ENCODE data around the gene YWHAG. TPM values are rescaled to one million over a fixed set of nuclear protein-coding genes. Genes with fewer than 3 reads are reported as not detected.

The YWHAG gene
- total RNA-seq, 2 experiments from 2014 or later = 138 to 143 TPM

DNA sequence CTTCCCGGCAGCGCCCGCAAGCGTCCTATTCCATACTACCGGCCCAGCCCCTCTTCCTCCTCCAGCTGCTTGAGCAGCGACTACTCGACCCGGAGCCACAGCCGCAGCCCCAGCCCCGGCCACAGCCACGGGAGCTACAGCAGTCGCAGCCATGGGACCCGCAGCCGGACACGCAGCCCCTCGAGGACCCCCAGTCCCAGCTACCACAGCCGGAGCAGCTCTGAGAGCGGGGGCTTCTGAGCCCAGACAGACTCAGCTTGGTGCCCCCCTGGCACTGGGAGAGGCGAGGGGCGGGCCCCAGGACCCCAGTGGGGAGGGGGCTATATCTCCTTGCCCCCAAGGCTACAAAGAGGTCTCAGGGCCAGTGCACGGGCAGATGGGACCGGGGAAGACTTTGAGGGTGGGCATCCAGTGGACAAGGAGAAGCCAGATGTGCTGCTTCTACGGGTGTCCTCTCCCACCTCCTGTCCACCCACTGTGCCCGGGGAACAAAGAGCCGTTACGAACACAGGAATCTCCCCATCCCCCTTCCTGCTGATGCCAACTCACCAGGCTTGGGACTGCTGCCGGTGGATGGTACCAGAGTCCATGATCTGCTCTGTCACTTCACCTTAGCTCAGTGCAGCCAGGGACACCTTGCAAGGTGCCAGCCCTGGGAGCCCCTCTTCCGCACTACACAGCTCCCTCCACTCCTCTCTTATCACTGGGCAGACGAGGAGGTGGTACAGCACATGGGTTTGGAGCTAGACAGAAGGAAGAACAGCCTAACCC lies 73.0 kb downstream of the YWHAG start:
- TF ChIP-seq, protein P1, sequence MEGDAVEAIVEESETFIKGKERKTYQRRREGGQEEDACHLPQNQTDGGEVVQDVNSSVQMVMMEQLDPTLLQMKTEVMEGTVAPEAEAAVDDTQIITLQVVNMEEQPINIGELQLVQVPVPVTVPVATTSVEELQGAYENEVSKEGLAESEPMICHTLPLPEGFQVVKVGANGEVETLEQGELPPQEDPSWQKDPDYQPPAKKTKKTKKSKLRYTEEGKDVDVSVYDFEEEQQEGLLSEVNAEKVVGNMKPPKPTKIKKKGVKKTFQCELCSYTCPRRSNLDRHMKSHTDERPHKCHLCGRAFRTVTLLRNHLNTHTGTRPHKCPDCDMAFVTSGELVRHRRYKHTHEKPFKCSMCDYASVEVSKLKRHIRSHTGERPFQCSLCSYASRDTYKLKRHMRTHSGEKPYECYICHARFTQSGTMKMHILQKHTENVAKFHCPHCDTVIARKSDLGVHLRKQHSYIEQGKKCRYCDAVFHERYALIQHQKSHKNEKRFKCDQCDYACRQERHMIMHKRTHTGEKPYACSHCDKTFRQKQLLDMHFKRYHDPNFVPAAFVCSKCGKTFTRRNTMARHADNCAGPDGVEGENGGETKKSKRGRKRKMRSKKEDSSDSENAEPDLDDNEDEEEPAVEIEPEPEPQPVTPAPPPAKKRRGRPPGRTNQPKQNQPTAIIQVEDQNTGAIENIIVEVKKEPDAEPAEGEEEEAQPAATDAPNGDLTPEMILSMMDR (IDR thresholded peaks at IDR 0.05) = no peak
- H3K27ac Mint-ChIP-seq = no peak overlapping the region
- H3K4me1 Mint-ChIP-seq (ENCODE audit: low read depth) = peaks cover 9% of the 10 kb centered on the region
- H3K9me3 Mint-ChIP-seq = no peaks in the 10 kb centered on the region
- ChIA-PET POLR2A (interaction anchor here (1.3 kb wide), 1 partner anchor 12 kb away, joined by 4 read pairs; no protein-coding TSS in a partner anchor), CTCF (interaction anchor here (1.6 to 1.9 kb wide), 2 partner anchors 28 to 32 kb away, joined by 4 to 8 read pairs; no protein-coding TSS in a partner anchor)
- H3K36me3 Mint-ChIP-seq (ENCODE audit: low read depth) = no peaks in the 10 kb centered on the region
- DNase-seq (no peak), ATAC-seq (no peak)
- intact Hi-C loops (cut with micrococcal nuclease) = no loop called here
- peaks cover 22% of the 10 kb centered on the region for H3K27me3 Mint-ChIP-seq
- H3K4me3 Mint-ChIP-seq = no peak overlapping the region

DNA sequence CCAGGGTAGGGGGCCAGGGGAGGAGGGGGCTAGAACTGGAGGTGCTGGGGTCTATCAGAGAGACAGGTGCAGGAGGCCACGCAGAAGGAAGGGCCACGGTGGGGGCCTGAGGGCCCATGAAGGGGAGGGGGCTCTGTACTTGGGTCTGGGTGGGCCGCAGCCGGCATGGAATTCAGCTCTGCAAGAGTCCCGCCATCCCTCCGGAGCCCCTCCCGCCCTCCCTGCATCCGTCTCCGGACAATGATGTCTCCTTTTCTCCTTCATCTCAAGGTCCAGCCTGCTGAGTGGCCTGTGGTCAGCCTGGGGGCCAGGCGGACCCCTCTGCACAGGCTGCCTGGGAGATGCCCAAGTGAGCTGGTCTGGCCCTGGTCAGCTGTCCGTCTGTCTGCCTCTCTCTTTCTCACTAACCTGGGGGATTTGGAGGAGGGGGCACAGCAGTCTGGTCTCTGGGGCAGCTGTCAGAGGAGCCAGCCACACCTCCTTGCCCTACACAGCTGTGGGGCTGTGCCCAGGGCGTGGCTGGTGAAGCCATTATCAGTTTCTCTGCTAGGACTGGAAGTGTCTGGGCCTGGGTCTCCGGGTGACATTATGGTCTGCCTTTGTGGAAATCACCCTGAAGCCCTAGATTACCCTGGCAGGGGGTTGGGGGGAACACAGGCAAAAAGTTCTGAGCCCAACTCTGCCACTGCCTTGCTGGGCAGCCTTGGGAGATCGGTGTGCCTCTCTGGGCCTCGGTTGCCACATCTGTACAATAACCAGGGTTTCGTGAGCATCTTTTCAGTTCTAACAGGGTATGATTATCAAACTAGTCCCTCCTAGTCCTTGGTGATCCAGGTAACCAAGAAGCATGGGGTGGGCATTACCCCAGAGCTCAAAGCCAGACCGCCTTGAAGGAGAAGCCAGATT lies 75.3 kb downstream of the YWHAG start:
- no peak for ATAC-seq
- Mint-ChIP-seq H3K4me3 (peak overlapping the region; percentile 7), H3K36me3 (ENCODE audit: low read depth) (no peaks in the 10 kb centered on the region)

DNA sequence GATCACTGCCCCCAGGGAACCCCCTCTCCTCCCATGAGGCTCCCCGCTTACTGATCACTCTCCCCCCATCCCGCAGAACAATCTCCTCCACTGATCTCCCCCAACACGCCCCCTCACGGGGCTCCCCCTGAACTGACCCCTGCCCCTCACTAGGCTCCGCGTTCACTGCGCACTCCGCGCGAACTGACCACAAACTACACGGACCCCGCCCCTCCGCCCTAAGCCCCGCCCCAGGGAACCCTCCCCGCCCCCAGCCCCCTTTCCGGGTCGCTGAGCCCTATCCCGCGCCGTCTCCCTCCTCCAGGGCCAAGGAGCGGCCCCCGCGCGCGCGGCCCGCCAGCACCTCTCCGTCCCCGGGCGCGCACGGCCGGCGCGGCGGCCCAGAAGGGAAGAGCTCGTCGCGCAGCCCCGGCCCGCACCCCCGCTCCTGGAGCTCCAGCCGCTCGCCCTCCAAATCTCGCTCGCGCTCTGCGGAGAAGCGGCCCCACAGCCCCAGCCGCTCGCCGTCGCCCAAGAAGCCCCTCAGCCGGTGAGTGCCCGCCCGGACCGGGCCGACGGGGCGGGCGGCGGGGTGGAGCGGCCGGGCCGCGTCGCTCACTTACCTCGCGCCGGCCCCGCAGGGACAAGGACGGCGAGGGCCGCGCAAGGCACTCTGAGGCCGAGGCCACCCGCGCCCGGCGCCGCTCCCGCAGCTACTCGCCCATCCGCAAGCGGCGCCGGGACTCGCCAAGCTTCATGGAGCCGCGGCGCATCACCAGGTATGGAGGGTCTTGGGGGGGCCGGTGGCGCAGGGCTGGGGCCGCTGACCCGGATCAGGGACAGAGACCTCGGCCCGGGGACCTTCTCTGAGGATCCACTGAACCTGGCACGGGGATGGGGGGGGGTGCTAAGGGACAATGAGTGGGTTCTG lies 76.2 kb downstream of the YWHAG start:
- Mint-ChIP-seq H3K4me1 (ENCODE audit: low read depth) (peaks cover 10% of the 10 kb centered on the region), H3K27me3 (peaks cover 35% of the 10 kb centered on the region), H3K9me3 (no peaks in the 10 kb centered on the region), H3K36me3 (ENCODE audit: low read depth) (no peaks in the 10 kb centered on the region), H3K4me3 (peak overlapping the region; percentile 41), H3K27ac (no peak overlapping the region)
- ChIA-PET POLR2A (interaction anchor here (0.8 to 1.2 kb wide), 3 partner anchors 35 to 109 kb away, joined by 3 to 4 read pairs (median 3); no protein-coding TSS in a partner anchor), CTCF (interaction anchor here (0.7 to 1.6 kb wide), 5 partner anchors 9 to 104 kb away, joined by 3 to 5 read pairs (median 5); no protein-coding TSS in a partner anchor)
- intact Hi-C loops (cut with micrococcal nuclease) = no loop called here
- ATAC-seq = peak; percentile 47
- no peak for DNase-seq
- TF ChIP-seq, protein P1 (IDR thresholded peaks at IDR 0.05) = no peak

More for the DNA sequence above, 75.3 kb downstream of the YWHAG start:
- ChIA-PET CTCF (interaction anchor here (1.1 to 1.6 kb wide), 2 partner anchors 21 to 105 kb away, joined by 5 read pairs; no protein-coding TSS in a partner anchor), POLR2A (interaction anchor here (1.0 to 1.2 kb wide), 2 partner anchors 13 to 108 kb away, joined by 3 read pairs; no protein-coding TSS in a partner anchor)
- peaks cover 10% of the 10 kb centered on the region for H3K4me1 Mint-ChIP-seq (ENCODE audit: low read depth)
- H3K27me3 Mint-ChIP-seq = peaks cover 31% of the 10 kb centered on the region
- H3K9me3 Mint-ChIP-seq = no peaks in the 10 kb centered on the region
- intact Hi-C loops (cut with micrococcal nuclease) = no loop called here
- DNase-seq = no peak
- TF ChIP-seq, protein P1 (IDR thresholded peaks at IDR 0.05) = no peak
- no peak overlapping the region for H3K27ac Mint-ChIP-seq

DNA sequence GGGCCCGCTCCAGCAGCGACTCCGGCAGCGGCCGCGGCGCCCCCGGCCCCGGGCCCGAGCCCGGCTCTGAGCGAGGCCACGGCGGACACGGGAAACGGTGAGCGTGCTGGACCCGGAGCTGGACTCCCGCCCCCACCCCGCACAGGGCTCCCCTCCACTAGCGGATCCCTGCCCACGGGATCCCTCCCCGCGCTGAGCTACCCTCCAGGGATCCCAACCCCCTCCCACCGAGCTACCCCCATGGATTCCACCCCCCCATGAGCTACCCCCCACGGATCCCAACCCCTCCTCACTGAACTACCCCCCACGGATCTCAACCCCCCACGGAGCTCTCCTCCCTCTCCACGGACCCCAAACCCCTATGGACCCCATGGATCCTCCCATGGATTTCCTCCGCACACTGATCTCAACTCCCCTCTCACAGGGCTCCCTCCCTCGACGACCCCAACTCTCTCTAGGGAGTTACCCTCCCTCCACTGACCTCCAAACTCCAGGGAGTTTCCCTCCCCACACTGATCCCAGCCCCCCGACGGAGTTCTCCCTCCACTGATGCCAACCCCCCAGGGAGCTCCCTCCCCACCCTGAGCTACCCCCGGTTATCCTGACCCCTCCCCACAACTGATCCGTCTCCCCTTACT lies 77.0 kb downstream of the YWHAG start:
- DNase-seq (no peak), ATAC-seq (no peak)
- H3K27ac Mint-ChIP-seq = no peak overlapping the region
- H3K4me3 Mint-ChIP-seq = peak overlapping the region; percentile 41
- TF ChIP-seq, protein P1 (IDR thresholded peaks at IDR 0.05) = no peak
- H3K36me3 Mint-ChIP-seq (ENCODE audit: low read depth) = no peaks in the 10 kb centered on the region
- H3K4me1 Mint-ChIP-seq (ENCODE audit: low read depth) = peaks cover 10% of the 10 kb centered on the region
- ChIA-PET POLR2A (interaction anchor here (0.8 to 1.1 kb wide), 2 partner anchors 36 to 57 kb away, joined by 3 to 4 read pairs; no protein-coding TSS in a partner anchor), CTCF (interaction anchor here (0.7 to 1.6 kb wide), 4 partner anchors 9 to 33 kb away, joined by 3 to 5 read pairs (median 4); no protein-coding TSS in a partner anchor)
- intact Hi-C loops (cut with micrococcal nuclease) = no loop called here
- peaks cover 36% of the 10 kb centered on the region for H3K27me3 Mint-ChIP-seq
- no peaks in the 10 kb centered on the region for H3K9me3 Mint-ChIP-seq

Measured in activated CD8-positive, alpha-beta T cell treated with anti-CD3 and anti-CD28 coated beads for 36 hours (primary cell).